Choroid plexus epithelial cell (primary cell): ENCODE data around the gene NMNAT3.

Experiments
- DNase-seq: peaks from one replicate; pipeline ENCODE4 v3.0.0-alpha.2; 2010; ENCODE audit warnings: low read depth
- H3K4me3 ChIP-seq: 2 replicates; pipeline ENCODE4 v1.5.1; 2011; ENCODE audit warnings: low read depth, mild to moderate bottlenecking, control low read depth, low read length, moderate library complexity
- TF ChIP-seq, protein P1 (sequence below): conservative IDR thresholded peaks from 2 replicates; pipeline ENCODE4 v1.5.1; 2011; ENCODE audit warnings: low read depth, mild to moderate bottlenecking, control low read depth, inconsistent platforms, low read length, moderate library complexity

The NMNAT3 gene

DNA sequence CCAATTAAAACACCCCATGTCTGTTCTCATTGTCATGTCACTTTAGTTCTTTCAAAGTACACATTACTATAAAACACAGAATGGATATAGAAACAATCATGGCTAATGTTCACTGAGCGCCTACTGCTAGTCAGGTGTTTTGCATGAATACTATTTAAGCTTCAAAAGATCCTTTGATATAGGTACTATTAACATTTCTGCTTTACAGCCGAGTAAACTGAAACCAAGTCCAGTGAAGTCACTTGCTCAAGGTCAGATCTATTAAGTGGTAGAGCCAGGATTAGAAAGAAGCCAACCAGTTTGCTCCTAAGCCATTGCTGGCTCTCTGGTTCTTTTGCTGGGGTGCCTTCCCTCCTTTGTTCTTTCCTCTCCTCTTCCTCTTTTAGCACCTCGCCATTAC is 32.4 kb upstream of the NMNAT3 start:
- H3K4me3 ChIP-seq = no peak overlapping the region
- TF ChIP-seq, protein P1, sequence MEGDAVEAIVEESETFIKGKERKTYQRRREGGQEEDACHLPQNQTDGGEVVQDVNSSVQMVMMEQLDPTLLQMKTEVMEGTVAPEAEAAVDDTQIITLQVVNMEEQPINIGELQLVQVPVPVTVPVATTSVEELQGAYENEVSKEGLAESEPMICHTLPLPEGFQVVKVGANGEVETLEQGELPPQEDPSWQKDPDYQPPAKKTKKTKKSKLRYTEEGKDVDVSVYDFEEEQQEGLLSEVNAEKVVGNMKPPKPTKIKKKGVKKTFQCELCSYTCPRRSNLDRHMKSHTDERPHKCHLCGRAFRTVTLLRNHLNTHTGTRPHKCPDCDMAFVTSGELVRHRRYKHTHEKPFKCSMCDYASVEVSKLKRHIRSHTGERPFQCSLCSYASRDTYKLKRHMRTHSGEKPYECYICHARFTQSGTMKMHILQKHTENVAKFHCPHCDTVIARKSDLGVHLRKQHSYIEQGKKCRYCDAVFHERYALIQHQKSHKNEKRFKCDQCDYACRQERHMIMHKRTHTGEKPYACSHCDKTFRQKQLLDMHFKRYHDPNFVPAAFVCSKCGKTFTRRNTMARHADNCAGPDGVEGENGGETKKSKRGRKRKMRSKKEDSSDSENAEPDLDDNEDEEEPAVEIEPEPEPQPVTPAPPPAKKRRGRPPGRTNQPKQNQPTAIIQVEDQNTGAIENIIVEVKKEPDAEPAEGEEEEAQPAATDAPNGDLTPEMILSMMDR = no peak
- no peak for DNase-seq

DNA sequence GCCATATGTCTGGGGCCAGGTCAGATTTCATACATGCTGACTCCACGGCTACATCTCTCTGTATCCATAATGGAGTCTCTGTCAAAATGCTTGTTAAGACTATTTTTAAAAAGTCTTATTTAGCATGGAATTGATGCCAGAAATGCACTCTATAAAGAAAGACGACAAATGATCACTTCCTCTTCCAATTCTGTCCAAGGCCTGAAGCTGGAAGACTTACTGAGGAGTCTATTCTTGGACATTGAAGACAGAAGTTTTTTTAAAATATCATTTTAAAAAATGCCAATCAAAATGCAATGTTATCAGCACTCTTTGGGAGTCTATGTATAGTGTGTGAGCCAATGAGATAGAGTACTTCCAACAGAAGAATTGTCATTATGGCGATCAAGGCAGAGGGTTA is 27.9 kb upstream of the NMNAT3 start:
- no peak for DNase-seq
- TF ChIP-seq, protein P1 = no peak

DNA sequence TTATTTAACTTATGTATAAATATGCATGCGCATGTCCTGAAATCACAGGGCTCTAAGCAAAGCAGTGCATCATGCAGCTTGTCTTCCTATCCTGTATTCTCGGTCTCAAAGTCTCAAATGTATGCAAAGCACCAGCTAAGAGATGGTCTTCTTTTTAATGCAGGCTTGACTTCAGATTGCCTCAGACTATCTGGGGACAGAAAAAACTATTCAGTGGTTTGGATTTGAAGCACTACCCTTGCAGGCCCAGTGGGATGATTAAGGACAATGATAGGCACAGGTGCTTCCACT is 18.5 kb upstream of the NMNAT3 start:
- no peak for DNase-seq
- no peak overlapping the region for H3K4me3 ChIP-seq
- TF ChIP-seq, protein P1 = no peak

More for the DNA sequence above, 27.9 kb upstream of the NMNAT3 start:
- no peak overlapping the region for H3K4me3 ChIP-seq

DNA sequence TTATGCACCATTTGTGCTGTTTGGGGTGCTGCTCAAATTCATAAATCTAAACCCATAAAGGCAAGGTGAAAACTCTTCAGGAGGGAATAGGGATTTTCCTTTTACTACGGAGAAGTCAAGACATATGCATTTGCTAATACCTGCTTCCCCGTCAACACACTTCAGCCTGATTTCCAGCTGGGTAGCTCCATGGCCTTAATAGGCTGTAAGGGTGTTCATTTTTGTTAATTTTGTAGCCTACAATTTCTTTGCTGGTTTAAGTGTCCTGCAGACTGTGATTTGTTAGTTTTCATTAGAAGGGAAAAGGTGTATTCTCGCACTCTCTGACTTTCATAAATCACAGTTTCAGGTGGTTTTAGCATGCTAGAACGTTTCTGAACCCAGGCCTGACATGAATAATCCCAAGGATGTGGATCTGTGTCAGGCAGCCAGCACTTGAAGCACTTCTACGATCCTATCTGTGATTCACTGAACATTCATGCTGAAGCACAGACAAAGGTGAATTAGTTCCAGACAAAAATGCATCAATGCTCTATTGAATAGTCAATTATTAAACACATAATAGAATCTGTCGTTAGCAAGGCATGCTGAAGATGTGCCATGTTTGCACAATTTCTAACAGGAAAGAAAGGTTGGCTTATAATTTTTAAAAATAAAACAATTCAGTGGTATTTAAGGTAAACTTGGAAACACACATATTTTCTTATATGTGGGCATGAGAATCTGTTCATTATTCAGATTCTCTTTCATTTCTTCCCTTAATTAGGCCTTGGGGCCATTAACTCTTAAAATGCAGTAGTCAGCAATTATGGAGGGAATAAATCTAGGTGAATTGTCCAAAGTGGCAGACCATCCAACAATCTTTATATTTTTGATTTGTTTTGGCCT is 17.9 kb upstream of the NMNAT3 start:
- DNase-seq = no peak
- TF ChIP-seq, protein P1 = no peak

DNA sequence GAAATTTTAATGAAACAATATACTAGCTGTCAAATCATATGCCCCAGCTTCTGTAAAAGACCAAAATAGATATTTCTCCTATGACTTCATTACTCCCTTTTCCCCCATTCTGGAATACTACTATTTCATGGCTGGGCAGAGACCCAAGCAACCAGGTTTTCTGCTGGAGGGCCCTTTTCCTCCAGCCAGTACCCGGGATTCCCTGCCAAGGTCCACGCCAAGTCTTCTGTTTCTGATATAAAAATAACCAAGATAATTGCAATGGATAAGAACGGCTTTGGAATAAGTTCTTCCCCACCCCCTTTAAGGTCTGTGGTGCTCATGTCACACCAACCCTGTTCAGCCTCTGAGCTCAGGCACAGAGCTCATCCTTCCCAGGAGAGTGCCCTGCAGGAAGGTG is 17.2 kb upstream of the NMNAT3 start:
- TF ChIP-seq, protein P1 = no peak
- no peak overlapping the region for H3K4me3 ChIP-seq
- no peak for DNase-seq

More for the DNA sequence above, 17.9 kb upstream of the NMNAT3 start:
- H3K4me3 ChIP-seq = no peak overlapping the region

DNA sequence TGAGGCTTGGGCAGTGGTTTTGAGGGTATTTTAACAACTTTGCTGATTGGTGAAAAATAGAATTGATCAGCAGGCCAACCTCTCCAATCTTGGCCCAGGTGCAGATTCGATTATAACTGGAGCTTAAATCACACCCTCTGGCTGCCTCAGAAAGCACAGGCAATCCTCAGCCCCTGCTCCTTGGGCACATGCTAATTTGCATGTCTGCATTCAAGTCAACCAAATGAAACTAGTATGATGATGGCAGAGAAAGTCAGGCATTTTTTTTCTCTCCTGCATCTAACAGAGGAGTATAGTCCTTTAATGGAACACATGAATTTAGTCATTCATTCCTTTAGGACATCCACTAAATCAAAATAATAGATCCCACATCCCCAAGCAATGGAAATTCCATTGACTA is 16.8 kb upstream of the NMNAT3 start:
- DNase-seq = no peak
- no peak overlapping the region for H3K4me3 ChIP-seq
- TF ChIP-seq, protein P1 = no peak

DNA sequence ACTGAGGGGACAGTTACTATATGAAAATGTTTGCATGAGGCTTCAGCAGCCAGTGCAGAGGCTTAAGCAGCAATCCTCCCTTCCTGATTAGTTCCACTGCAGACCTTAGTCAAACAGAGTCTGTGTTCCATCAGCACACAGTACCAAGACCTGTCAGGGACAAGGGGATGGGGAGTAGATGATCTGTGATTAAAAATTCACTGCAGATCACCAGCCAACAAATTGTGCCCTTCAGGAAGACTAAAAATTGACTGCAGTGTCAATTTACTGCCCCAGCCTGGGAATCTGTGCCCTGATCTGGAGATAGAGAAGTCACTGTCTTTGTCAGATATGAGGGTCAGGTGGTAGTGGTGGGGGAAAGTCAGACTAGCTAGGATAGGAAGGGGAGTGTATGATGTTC is 13.8 kb upstream of the NMNAT3 start:
- TF ChIP-seq, protein P1 = no peak
- no peak for DNase-seq
- H3K4me3 ChIP-seq = no peak overlapping the region
